ENCODE measurements around the gene STAG3. TPM values are rescaled to one million over a fixed set of nuclear protein-coding genes. Genes with fewer than 3 reads are reported as not detected.

Gene STAG3
- total and polyA plus RNA-seq, 9 of the 15 experiments (the other 6 are each of a cell fraction or from before 2014, with no cell fraction given), result 0.54 to 2.5 (median 1.7) TPM

DNA sequence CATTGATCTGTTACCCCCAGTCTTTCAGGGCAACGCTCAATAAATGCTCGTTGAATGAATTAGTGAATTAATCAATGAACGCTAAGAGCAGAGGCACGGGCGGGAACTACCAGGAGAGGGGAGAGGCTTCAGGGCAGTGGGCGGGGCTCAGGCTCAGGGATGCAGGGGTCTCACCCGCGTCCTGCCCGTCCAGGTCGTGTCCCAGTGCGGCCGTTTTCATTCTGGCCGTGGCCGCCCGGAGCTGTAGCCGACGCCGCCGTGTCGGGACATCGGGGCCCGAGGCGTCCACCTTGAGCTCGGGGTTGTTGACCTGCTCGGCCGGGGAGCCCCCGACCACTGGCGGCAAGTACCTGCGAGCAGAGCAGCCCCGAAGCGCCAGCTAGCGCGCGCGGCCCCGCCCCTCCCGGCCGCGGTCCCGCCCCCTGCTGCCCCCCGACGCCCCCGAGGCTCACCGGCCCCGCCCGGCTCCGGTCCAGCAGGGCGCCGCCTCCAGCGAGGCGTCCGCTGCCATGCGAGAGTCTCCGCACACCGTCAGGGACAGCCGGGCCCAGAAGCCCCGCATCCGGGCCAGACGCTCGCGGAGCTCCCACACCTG is 6.5 kb upstream of the STAG3 start:
- DNase-seq (ENCODE audit: extremely low read depth in 1 of 4, low spot score in 3 of 4) (peak in 3 of 4 experiments; percentile 13 to 64 (median 56)), ATAC-seq (no peak), FAIRE-seq (no peak)
- Histone ChIP-seq H3K27ac (ENCODE audit: extremely low read depth, low read depth, low read length) (no peak overlapping the region), H2AFZ (ENCODE audit: low read depth, low read length) (no peak overlapping the region; the same call in 1 of the 2 replicates), H3K4me1 (replicated peaks in 1 of 2; ENCODE audit: control insufficient read depth in 2 of 2, insufficient read depth in 2 of 2, low read length in 2 of 2) (peaks cover 39 to 65% of the 10 kb centered on the region in 2 experiments), H3K4me3 (no peak overlapping the region), H3K27me3 (ENCODE audit: control insufficient read depth in 2 of 2, insufficient read depth in 2 of 2, low read length in 2 of 2) (no peaks in the 10 kb centered on the region), H4K20me1 (replicated peaks; ENCODE audit: control insufficient read depth, insufficient read depth, low read length) (0 out of 2 replicates have a peak, but pooled peaks cover under 1% of the 10 kb centered on the region), H3K4me2 (ENCODE audit: insufficient read depth, low read length) (no peak overlapping the region), H3K79me2 (ENCODE audit: control insufficient read depth, insufficient read depth, low read length) (no peaks in the 10 kb centered on the region), H3K9ac (ENCODE audit: insufficient read depth in 1 of 2, low read depth in 2 of 2, low read length in 2 of 2) (0 out of 4 replicates have a peak overlapping the region, but pooled peaks of 1 of the 2 experiments have one; percentile 28), H3K9me3 (replicated peaks; ENCODE audit: control insufficient read depth, insufficient read depth, low read depth, low read length) (no peaks in the 10 kb centered on the region), H3K36me3 (ENCODE audit: control insufficient read depth, insufficient read depth, low read length) (no peaks in the 10 kb centered on the region), H3K9me1 (ENCODE audit: control insufficient read depth, insufficient read depth, low read length) (no peaks in the 10 kb centered on the region)
- in situ Hi-C loops (cut with MboI), result no loop called here
- TF ChIP-seq PCBP1 (IDR thresholded peaks at IDR 0.05; ENCODE audit: low read depth, low read length, poor library complexity, severe bottlenecking) (peak; percentile 31), JUND (IDR thresholded peaks at IDR 0.05; ENCODE audit: borderline replicate concordance, low read depth, low read length) (no peak), JUND (tag; IDR thresholded peaks at IDR 0.05; ENCODE audit: borderline replicate concordance, low read depth, low read length) (no peak)
- intact Hi-C loops (cut with micrococcal nuclease), result no loop called here
- WGBS (ENCODE audit: insufficient coverage, low coverage, missing lambda C conversion rate), result 74% methylated on average over 19 of the region's 61 CpGs
- BruUV-seq (replicated peaks), result no TSS peak
- ChIA-PET POLR2A (no interaction called here), CTCF (ENCODE audit: low intra/inter-chr PET ratio) (no interaction called here)

DNA sequence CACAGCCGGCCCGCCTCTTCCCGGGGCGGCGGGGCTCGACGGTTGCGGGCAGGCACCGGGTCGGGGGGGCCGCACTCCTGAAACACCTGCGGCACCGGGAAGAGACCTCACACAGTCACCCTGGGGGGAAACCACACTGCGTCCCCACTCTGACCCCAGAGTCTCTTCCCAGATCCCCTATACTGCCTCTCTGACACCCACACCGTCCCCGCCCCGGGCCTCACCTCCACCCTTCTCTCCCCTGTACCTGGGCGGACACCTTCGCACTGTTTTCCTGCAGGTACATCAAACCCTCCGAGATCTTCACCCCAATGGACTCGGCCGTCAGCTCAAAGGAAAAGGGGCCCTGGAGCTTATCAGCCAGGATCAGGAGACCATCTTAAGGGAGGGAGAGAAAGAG is 5.9 kb upstream of the STAG3 start:
- Histone ChIP-seq H2AFZ (ENCODE audit: low read depth, low read length) (no peak overlapping the region), H3K79me2 (ENCODE audit: control insufficient read depth, insufficient read depth, low read length) (no peaks in the 10 kb centered on the region), H3K4me3 (no peak overlapping the region), H3K9me3 (replicated peaks; ENCODE audit: control insufficient read depth, insufficient read depth, low read depth, low read length) (no peaks in the 10 kb centered on the region), H3K4me1 (replicated peaks in 1 of 2; ENCODE audit: control insufficient read depth in 2 of 2, insufficient read depth in 2 of 2, low read length in 2 of 2) (peaks cover 38 to 63% of the 10 kb centered on the region in 2 experiments), H3K9ac (ENCODE audit: insufficient read depth in 1 of 2, low read depth in 2 of 2, low read length in 2 of 2) (no peak overlapping the region), H3K36me3 (ENCODE audit: control insufficient read depth, insufficient read depth, low read length) (no peaks in the 10 kb centered on the region), H3K4me2 (ENCODE audit: insufficient read depth, low read length) (no peak overlapping the region), H3K27ac (ENCODE audit: extremely low read depth, low read depth, low read length) (no peak overlapping the region), H4K20me1 (replicated peaks; ENCODE audit: control insufficient read depth, insufficient read depth, low read length) (0 out of 2 replicates have a peak, but pooled peaks cover 4% of the 10 kb centered on the region), H3K9me1 (ENCODE audit: control insufficient read depth, insufficient read depth, low read length) (no peaks in the 10 kb centered on the region), H3K27me3 (ENCODE audit: control insufficient read depth in 2 of 2, insufficient read depth in 2 of 2, low read length in 2 of 2) (no peaks in the 10 kb centered on the region)
- FAIRE-seq, result no peak
- BruUV-seq (replicated peaks), result no TSS peak
- WGBS (ENCODE audit: insufficient coverage, low coverage, missing lambda C conversion rate), result 70% methylated on average over 12 of the region's 22 CpGs
- ChIA-PET POLR2A (no interaction called here), CTCF (ENCODE audit: low intra/inter-chr PET ratio) (no interaction called here)
- ATAC-seq, result no peak
- intact Hi-C loops (cut with micrococcal nuclease), result no loop called here
- in situ Hi-C loops (cut with MboI), result no loop called here
- peak in 1 of 4 experiments; percentile 17 for DNase-seq (ENCODE audit: extremely low read depth in 1 of 4, low spot score in 3 of 4)
- no peak for TF ChIP-seq WHSC1 (IDR thresholded peaks at IDR 0.05; ENCODE audit: low read length)
- no peak for TF ChIP-seq AFF4 (CRISPR knock-in tag; IDR thresholded peaks at IDR 0.05)
- no peak for TF ChIP-seq ELF4 (CRISPR knock-in tag; IDR thresholded peaks at IDR 0.05)
- TF ChIP-seq STAT6 (CRISPR knock-in tag; IDR thresholded peaks at IDR 0.05), result no peak
- no peak for TF ChIP-seq ZNF175 (CRISPR knock-in tag; IDR thresholded peaks at IDR 0.05; ENCODE audit: low read depth)
- TF ChIP-seq FOXJ3 (CRISPR knock-in tag; IDR thresholded peaks at IDR 0.05), result no peak

All from K562 (cell line).